GM06990 (cell line): Measurements from ENCODE around the gene KLK14.

Source experiments
- DNase-seq: peaks from one replicate; pipeline ENCODE4 v3.0.0-alpha.2; 2011; ENCODE audit not compliant: insufficient read length; ENCODE audit errors: extremely low read depth
- H3K27me3 ChIP-seq: replicated peaks from 2 replicates; pipeline ENCODE4 v1.6.0; 2011; ENCODE audit warnings: low read length; ENCODE audit not compliant: control insufficient read depth, insufficient read depth
- H3K36me3 ChIP-seq: 2 replicates; pipeline ENCODE4 v1.5.1; 2011; ENCODE audit warnings: low read length; ENCODE audit not compliant: control insufficient read depth, insufficient read depth
- H3K4me3 ChIP-seq: replicated peaks from 2 replicates; pipeline ENCODE4 v1.5.1; 2011; ENCODE audit warnings: low read depth, mild to moderate bottlenecking, control low read depth, low read length
- TF ChIP-seq, protein P1 (sequence below): IDR thresholded peaks from 2 replicates; pipeline ENCODE4 v1.5.1; 2011; ENCODE audit warnings: low read length, control low read depth, mild to moderate bottlenecking, inconsistent platforms; ENCODE audit not compliant: insufficient read depth, poor library complexity, severe bottlenecking

KLK14 gene

DNA sequence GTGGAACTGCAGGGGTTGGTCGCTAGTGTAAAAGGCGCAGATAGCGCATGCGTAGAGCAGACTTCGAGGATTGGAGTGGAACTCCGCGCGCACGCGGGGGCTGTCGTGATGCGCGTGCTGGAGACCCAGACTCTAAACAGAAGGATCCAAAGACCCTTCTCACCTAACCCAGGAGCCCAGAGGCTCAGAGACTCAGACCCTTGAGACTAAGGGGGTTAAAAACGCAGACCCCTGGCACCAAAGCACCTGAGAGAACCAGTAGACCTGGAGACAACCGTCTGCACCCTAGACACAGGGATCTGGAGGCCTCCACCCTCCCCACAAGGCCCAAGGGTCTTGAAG, 26.1 kb upstream of the KLK14 start:
- DNase-seq: no peak
- TF ChIP-seq, protein P1, sequence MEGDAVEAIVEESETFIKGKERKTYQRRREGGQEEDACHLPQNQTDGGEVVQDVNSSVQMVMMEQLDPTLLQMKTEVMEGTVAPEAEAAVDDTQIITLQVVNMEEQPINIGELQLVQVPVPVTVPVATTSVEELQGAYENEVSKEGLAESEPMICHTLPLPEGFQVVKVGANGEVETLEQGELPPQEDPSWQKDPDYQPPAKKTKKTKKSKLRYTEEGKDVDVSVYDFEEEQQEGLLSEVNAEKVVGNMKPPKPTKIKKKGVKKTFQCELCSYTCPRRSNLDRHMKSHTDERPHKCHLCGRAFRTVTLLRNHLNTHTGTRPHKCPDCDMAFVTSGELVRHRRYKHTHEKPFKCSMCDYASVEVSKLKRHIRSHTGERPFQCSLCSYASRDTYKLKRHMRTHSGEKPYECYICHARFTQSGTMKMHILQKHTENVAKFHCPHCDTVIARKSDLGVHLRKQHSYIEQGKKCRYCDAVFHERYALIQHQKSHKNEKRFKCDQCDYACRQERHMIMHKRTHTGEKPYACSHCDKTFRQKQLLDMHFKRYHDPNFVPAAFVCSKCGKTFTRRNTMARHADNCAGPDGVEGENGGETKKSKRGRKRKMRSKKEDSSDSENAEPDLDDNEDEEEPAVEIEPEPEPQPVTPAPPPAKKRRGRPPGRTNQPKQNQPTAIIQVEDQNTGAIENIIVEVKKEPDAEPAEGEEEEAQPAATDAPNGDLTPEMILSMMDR: no peak
- Histone ChIP-seq H3K27me3 (peaks cover 2% of the 10 kb centered on the region; the same call in 1 of the 2 replicates), H3K4me3 (peak overlapping the region; percentile 56), H3K36me3 (peaks cover 4% of the 10 kb centered on the region)

DNA sequence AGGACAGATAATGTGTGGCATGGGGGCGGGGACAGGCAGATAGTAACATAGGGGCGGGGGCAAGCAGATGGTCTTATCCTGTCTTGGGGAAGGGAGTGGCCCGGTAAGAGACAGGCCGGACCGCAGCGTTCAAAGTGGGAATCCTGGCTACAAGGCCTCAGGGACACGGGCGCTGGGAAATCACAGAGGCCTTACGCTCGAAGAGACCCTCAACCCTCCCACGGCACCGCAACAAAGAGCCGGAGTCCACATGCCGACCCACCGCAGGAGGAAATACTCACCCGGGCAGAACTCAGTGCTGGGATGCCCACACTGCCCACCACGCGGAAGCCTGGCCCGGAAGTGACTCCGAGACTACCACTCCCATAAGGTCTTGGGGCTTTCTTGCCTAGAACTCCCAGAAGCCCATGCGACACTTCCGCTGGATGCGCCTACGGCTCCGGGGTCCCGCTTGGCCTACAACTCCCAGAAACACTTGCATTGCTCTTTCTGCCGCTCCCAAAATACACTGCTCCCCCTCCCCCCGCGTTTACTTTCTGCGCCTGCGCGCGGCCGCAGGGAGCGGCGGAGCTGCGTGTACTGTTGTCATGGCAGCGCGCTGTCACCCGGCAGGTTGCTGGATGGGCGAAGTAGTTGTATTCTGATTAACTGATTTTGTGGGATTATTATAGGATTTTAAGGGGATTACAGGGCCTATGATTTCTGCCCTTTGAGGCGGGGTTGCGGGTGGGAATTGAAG, 25.5 kb upstream of the KLK14 start, which contains the start of gene CTU1:
CTU1 (minus strand) TSS at position 344 of the 739 bp plus-strand sequence. CDS start 3,840 bp downstream, outside the sequence.
- peak within 1 kb of the TSS; percentile 89 for H3K4me3 ChIP-seq
- H3K27me3 ChIP-seq: peaks cover 2% of the 10 kb centered on the region; the same call in 1 of the 2 replicates
- H3K36me3 ChIP-seq: peaks cover 6% of the 10 kb centered on the region
- TF ChIP-seq, protein P1: no peak
- DNase-seq: peak; percentile 99

DNA sequence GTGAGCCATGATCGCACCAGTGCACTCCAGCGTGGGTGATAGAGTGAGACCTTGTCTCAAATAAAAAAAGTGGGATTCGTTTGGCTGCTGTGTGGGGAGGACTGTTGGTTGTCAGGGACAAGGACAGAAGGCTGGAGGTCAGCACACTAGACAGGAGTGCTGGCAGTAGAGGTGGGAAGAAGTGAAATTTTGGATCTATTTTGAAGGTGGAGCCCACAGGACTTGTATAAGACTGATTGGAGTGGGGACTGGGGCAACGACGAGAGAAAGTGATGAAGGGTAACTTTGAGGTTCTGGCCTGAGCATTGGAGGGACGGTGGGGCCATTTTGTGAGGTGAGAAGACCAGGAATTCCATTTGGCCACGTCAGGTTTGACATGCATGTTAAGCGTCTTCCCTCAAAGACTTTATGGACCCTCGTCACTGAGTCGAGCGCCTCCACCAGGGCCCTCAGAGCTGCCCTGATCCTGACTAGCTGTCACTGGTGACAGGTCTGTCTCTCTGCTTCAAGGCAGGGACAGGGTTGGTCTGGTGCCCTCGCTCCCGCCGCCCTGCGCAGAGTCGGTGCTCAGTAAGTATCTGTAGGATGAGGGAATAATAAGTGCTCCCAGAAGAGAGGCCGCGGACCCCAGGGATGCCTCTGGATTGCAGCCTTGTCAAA, 24.8 kb upstream of the KLK14 start:
- TF ChIP-seq, protein P1: no peak
- DNase-seq: no peak
- H3K4me3 ChIP-seq: peak overlapping the region; percentile 89
- no peaks in the 10 kb centered on the region for H3K27me3 ChIP-seq
- peaks cover 6% of the 10 kb centered on the region for H3K36me3 ChIP-seq

DNA sequence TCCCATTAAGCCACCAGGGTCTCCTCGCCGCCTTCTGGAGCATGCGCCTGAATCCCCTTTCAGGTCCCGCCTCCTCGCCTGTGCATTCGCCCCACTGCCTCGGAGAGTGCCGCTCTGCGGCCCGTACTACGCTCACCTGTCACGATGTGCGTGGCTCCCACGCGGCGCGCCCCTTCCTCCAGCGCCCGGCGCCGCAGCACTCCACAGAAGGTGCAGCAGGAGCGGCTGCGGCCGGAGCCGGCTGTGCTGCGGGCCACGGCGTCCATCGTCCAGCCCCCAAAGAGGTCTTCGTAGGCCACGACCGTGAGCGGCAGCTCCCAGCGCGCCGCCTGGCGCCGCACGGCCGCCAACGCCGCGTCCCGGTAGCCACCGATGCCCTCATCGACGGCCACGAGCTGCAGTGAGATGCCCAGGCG, 21.2 kb upstream of the KLK14 start:
- Histone ChIP-seq H3K4me3 (no peak overlapping the region), H3K27me3 (no peaks in the 10 kb centered on the region), H3K36me3 (peaks cover 13% of the 10 kb centered on the region)
- no peak for DNase-seq
- TF ChIP-seq, protein P1: no peak

DNA sequence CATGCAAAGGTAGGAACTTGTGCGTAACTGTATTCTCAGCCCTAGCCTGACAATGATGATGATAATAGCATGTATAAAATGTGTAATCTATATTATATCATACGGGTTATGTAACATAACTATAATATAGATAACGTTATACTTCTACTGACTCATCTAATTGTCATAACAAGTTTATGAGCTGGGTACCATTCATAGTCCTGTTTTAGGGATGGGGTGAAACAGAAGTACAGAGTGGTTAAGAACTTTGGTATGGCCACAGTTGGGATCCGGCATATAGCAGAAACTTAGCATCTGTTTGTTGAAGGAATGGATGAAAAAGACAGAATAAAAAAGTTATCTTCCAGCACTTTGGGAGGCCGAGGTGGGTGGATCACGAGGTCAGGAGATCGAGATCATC, 20.3 kb upstream of the KLK14 start:
- peaks cover 13% of the 10 kb centered on the region for H3K36me3 ChIP-seq
- H3K4me3 ChIP-seq: no peak overlapping the region
- no peak for DNase-seq
- TF ChIP-seq, protein P1: no peak
- no peaks in the 10 kb centered on the region for H3K27me3 ChIP-seq
